ENCODE results near the gene ASPA.

ASPA gene

DNA sequence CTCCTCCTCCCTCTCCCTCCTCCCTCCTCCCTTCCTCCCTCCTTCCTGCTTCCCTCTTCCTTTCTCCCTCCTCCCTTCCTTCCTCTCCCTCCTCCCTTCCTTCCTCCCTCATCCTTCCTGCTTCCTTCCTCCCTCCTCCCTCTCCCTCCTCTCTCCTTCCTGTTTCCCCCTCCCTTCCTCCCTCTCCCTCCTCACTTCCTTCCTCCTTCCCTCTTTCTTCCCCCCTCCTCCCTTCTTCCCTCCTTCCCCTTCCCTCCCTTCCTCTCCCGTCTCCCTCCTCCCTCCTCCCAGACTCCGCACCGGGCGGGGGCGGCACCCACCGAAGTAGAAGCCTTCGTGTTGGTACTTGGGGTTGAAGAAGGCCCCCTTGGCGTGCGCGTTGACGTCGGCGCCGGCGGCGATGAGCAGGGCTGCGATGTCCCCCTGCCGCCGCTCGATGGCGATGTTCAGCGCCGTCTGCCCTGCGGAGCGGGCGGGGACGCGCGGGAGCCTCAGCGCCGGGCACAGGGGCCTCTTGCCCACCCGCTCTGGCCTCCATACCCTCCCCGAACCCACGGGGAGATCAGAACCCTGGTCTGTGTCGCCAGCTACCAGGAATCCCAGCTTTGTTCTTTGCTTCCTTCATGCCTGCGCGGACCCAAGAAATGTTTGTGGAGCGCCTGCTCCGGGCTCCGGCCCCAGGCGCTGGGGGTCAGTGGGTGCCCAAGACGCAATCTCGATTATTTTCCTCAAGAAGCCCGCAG lies 59.6 kb downstream of the ASPA start:
- no peak for DNase-seq

DNA sequence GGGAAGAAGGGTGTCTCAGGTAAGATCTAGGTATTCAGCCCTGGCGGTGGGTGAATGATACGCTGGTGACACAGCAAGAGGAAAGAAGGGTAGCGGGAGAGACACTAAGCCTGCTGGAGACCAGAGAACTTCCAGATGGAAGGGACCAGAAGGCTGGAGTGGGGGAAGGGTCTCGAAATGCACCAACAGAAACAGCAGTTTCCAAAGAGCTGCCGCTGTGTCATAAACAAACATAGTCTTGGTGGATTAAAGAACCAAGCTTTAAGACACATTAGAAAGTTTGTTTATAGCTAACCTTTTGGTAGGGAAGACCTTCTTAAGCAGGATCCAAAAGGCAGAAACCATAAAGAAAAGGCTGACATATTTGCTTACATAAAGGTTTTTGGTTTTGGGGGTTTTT lies 60.9 kb downstream of the ASPA start:
- DNase-seq: no peak

GRCh38 chr17:3539881-3540540 lies 64.2 kb downstream of the ASPA start:
- no peak for DNase-seq

DNA sequence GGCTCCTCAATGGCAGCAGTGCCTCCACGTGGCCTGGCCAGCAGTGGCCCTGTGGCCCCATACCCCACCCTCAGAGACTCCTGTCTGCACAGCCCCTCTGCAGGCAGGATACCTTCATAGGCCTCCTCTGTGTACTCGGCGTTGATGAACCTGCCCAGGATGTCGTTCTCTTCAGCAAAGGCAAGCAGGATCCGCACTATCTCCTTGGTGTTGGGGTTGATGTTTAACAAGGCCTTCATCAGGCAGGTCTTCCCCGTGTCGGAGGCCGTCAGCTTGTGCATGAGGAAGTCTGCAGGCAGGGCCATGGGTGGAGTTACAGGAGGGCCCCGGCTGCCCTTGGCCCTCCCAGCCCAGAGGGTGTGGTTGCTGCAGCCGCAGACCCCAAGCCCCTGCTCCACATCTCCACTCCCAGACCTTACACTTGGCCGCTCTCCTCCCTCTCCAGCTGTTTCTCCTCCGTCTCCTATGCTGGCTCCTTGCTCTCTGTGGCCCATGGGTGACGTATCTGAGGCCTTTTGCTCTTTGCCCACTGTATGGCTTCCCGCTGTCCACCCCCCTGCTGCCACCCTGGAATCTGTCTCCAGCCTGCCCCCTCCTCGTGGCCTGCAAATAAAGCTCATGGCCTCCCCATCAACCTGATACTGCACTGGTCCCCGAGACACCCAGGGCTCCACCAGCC lies 66.8 kb downstream of the ASPA start:
- no peak for DNase-seq

GRCh38 chr17:3543453-3543852 lies 67.7 kb downstream of the ASPA start:
- DNase-seq: no peak

DNA sequence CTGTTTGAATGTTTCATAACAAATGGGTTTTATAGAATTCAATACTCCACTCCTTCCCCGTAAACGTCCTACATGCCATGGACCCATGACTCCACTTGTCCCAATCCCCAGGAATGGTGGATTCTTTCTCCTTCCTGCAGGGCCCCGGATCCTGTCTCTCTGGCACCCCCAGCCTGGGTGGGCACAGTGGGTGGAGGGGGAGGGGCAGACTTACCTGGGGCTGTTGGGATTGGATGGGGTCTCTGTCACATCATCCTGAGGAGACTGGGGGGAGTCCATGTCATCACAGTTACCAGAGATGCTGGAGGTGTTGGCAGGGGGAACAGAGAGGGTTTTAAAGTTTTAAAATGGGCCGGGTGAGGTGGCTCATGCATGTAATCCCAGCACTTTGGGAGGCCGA lies 68.6 kb downstream of the ASPA start:
- DNase-seq: no peak

GRCh38 chr17:3545151-3545550 lies 69.4 kb downstream of the ASPA start:
- no peak for DNase-seq

DNA sequence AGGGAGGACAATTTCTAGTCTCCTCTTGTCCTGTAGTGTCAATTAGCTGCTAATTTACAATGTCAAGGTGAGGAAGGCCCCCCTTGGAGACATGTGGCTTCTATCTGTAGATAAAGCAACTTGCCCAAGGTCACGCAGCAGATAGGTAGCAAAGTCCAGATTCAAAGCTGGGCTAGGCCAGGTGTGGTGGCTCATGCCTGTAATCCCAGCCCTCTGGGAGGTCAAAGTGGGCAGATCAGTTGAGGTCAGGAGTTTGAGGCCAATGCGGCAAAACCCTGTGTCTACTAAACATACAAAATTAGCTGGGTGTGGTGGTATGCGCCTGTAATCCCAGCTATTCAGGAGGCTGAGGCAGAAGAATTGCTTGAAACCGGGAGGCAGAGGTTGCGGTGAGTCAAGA lies 70.7 kb downstream of the ASPA start:
- no peak for DNase-seq

GRCh38 chr17:3546997-3547396 lies 71.2 kb downstream of the ASPA start:
- DNase-seq: no peak

- DNase-seq: no peak
Measured at GRCh38 chr17:3547628-3548027, 71.8 kb downstream of the ASPA start.

GRCh38 chr17:3549610-3550162 lies 73.9 kb downstream of the ASPA start:
- no peak for DNase-seq

DNA sequence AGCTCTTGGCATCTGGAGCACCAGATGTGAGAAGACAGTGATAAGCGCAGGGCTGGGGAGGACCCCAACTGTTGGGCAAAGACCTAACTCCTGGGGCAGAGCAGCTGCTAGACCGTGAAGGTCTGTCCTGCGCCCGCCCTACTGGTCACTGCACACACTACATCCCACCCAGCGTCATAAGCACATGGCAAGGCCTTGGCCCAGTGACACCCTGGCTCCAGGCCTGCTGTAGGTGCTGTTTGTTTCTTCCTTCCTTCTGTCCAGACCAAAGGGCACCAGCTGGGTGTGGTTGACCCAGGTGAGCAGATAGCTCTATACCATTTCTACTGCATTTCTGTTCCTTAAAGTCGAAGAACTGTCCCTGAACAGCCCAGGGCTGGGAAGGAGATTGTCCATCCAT lies 75.4 kb downstream of the ASPA start:
- DNase-seq: no peak

- no peak for DNase-seq
Measured at GRCh38 chr17:3552916-3553315, 77.1 kb downstream of the ASPA start.
